Activated T-cell treated with anti-CD3 and anti-CD28 coated beads for 4 hours (primary cell): ENCODE data around the gene PHF1.
"Not testable (repeated sequence)": the region's sequence is repeated elsewhere in the genome, so short reads cannot be mapped to it uniquely, and the experiment has no call there.

ENCODE experiments used
- DNase-seq: peaks from one replicate; pipeline ENCODE4 v3.0.0-alpha.2; 2020

PHF1 gene

DNA sequence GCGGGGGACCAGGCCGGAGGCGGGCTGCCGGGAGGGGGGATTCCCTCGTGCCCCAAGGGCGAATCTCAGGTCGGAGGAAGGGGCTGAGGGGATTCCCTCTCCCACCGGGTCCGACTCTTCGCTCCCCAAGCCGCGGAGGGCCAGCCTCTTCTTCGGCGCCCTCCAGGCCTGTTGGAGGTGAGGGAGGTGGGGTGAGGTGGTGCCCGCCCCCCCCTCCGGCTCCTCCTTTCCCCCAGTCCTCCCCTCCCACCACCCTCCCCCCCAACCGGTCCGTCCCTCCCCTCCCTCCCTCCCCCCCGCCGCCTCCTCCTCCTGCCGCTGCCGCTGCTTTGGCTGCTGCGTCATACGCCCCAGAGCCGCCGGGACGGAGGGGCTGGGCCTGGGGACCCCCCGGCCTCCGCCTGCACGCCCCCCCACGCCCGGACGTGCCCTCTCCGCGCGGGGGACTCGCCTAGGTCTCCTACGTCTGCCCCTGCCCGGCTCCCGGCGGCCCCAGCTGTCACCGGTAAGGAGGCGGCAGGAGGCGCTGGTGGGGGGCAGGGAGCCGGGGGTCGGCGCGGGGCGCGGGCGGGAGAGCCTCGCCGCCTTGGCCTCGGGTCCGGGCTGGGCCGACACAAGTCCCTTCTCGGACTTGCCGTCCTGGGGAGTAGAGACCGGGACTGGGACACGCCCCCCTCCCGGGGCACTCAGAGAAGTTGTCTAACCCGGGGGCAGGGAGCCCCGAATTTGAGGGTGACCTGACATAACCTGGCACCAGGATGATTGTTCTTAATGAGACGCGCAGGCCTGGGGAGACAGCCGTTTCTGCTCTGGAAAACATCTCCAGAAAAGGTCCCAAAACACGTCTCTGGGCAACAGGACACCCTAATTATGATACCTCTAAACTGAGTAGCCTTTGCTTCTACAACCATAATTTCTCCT is at the start of gene PHF1:
PHF1 (plus strand) TSS at position 304 of the 921 bp plus-strand sequence. CDS start 1,250 bp downstream, outside the sequence.
- peak; percentile 71 for DNase-seq

DNA sequence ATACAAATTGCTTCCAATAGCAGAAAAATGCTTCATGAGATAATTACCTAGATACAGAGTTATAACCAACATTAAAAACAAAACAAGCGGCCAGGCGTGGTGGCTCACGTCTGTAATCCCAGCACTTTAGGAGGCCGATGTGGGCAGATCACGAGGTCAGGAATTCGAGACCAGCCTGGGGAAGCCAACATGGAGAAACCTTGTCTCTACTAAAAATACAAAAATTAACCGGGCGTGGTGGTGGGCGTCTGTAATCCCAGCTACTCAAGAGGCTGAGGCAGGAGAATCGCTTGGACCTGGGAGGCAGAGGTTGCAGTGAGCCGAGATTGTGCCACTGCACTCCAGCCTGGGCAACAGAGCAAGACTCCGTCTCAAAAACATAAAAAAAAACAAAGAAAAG is 47.3 kb upstream of the PHF1 start:
- not testable (repeated sequence) for DNase-seq

DNA sequence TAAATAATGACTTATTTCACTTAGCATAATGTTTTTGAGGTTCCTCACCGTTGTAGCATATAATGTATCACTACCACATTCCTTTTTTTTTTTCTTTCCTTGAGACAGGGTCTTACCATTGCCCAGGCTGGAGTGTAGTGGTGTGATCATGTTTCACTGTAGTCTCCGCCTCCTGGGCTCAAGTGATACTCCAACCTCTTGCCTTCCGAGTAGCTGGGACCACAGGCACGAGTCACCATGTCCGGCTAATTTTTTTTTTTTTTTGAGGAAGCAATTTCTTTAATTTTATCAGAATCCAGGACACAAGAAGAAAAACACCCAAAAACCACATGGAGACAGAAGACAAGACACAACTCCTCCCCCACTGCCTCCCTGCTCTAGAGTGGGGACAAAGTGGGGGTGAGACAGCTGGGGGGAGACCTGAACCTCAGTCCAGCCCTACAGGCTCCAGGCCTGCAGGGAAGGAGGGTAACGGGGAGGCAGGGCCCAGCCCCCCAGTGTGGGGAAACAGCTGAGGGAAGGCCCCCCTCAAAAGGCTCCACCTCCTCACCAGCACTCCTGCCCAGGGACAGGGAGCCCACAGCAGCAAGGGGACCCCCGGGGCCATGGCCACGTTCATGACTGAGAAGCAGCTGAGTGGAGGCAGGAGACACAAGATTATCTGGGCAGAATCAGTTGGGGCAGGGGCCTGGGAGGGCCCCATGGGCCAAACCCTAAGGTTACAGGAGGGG is 46.2 kb upstream of the PHF1 start:
- DNase-seq = not testable (repeated sequence)

DNA sequence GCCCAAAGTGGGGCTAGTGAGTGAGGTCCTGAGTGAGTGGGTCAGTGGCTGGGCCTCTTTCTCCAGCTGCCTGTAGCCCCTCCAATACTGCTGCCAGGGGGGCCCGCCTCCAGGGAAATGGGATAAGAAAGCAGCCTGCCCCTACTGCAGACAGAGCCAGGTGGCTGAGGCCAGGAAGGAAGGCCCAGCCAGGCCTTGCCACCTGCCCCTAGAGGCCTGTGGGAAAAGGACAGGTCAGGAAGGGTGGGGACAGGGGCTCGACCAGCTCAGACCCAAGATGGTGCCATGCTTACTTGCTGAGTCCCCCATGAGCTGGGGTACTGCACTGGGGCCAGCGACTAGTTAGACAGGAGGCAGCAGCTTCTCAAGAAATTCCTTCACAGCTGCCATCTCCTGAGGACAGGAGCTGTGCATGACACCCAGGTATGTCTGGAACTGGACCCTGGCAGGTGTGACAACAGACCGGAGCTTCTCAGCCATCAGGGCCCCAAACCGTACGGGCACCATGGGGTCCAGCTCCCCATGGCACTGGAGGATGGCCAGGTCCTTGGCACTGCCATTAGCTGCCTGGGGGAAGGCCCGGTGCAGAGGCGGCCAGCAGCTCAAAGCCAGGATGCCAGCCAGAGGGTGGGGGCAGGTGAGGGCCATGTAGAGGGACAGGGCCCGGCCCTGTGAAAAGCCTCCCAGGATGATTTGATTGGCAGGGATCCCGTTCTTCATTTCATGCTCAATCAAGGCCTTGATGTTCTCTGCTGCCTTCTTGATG is 45.4 kb upstream of the PHF1 start:
- DNase-seq = not testable (repeated sequence)

DNA sequence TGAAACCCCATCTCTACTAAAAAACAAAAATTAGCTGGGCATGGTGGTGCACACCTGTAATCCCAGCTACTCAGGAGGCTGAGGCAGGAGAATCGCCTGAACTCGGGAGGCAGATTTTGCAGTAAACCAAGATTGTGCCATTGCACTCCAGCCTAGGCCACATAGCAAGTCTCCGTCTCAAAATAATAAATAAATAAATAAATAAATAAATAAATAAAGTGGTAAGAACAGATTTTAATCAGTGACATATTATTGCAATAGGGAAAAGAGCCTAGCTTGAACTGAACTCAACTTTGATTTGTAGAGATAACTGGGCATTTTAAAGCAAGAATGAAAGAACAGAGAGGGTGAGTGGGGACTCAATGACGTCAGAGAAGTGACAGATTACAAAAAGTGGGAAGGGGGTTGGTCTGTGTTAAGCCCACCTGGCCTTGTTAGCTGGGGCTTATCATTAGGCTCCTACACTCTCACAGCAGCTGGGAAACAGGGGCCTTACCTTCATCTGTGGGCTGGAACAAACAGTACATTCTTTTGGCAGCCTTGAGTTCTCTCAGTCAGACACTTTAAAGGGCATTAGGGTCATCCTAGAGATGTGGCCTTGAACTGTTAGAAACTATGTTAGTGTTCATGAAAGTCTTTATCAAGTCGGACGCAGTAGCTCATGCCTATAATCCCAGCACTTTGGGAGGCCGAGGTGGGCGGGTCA is 43.7 kb upstream of the PHF1 start:
- no peak for DNase-seq

DNA sequence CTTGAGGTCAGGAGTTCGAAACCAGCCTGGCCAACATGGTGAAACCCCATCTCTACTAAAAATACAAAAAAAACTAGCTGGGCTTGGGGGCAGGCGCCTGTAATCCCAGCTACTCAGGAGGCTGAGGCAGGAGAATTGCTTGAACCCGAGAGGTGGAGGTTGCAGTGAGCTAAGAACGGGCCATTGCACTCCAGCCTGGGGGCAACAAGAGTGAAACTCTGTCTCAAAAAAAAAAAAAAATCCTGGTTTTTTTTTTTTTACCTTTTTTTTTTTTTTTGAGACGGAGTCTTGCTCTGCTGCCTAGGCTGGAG is 43.1 kb upstream of the PHF1 start:
- not testable (repeated sequence) for DNase-seq

DNA sequence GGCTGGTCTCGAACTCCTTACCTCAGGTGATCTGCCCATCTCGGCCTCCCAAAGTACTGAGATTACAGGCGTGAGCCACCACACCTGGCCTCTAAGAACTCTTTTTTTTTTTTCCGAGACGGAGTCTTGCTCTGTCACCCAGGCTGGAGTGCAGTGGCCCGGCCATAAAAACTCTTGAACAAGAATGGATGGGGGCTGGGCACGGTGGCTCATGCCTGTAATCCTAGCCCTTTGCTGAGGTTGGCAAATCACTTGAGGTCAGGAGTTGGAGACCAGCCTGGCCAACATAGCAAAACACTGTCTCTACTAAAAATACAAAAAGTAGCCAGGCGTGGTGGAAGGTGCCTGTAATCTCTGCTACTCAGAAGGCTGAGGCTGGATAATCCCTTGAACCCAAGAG is 38.9 kb upstream of the PHF1 start:
- DNase-seq = not testable (repeated sequence)

DNA sequence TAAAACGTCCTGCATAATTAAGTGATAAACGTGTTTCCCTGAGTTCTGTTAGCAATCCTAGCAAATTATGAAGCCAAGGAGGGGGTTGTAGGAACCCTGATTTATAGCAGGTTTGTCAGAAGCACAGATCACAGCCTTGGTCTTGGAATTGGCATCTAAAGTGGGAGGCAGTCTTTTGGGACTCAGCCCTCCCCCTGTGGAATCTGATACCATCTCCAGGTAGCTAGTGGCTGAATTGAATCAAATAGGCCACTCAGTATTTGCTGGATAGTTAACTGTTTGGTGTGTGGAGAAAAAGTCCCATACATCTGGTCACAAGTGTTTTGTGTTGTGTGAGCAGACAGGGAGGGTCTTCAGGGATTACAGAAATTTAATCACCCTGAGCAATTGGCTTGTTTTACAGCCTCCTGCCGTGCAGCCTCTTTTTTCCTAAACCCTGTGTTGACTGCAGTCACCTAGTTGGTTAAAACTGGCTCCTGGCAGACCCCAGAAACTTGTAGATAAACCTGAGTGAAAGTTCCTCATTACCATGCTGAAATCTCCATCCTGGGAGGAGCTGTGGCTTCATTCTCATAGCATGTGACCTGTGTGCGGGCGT is 38.2 kb upstream of the PHF1 start:
- DNase-seq = no peak

DNA sequence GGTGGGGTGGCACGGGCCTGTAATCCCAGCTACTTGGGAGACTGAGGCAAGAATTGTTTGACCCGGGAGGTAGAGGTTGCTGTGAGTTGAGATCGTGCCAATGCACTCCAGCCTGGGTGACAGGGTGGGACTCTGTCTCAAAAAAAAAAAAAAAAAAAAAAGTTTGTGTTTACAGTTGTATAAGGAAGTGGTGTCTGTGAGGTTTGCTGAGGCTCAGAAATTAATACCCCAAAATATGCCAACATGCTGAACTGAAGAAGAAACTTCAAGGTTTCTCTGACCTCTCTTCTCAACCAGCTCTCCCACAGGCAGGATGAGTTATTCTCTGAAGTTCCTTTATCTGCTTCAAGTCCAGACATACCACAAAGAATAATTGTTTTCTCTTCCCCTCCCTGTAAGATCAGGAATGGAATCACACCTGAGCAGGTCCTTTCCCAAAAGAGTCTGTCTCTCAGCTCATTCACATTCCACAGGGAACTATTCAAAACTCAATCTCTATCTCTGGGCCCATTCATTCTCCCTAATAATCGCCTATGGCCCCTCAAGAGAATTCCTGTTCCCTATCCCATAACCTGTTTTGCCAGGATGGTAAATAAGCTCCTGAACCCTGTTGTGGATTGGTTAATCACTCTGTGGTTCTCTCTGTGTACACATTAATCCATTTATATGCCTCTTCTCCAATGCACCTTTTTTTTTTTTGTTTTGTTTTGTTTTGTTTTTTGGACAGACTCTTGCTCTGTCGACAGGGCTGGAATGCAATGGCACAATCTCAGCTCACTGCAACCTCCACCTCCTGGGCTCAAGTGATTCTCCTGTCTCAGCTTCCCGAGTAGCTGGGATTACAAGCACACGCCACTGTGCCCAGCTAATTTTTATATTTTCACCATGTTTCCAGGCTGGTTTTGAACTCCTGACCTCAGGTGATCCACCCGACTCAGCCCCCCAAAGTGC is 36.6 kb upstream of the PHF1 start:
- no peak for DNase-seq

DNA sequence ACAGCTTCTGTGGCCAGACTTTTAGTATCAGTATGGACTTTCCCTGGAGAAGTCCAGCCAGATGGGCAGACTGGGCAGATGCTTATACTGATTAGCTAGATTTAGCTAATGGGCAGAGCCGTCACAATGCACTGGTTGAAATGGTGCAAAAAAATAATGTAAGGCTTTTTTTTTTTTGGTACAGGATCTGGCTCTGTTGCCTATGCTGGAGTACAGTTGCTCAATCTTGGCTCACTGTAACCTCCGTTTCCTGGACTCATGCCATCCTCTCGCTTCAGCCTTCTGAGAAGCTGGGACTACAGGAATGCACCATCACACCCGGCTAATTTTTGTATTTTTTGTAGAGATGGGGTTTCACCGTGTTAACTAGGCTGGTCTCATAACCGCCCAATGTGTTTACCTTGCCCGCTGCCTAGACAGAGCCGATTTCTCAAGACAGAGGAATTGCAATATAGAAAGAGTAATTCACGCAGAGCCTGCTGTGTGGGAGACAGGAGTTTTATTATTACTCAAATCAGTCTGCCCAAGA is 35.6 kb upstream of the PHF1 start:
- no peak for DNase-seq

DNA sequence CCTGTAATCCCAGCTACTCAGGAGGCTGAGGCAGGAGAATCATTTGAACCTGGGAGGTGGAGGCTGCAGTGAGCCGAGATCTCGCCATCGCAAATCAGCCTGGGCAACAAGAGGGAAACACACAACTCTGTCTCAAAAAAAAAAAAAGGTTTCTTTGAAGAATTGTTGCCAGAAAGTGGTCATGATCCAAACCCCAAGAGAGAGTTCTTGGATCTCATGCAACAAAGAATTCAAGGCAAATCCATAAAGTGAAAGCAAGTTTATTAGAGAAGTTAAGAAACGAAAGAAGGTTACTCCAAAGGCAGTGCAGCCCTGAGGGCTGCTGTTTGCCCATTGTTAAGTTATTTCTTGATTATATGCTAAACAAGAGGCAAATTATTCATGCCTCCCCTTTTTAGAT is 33.6 kb upstream of the PHF1 start:
- DNase-seq = no peak

DNA sequence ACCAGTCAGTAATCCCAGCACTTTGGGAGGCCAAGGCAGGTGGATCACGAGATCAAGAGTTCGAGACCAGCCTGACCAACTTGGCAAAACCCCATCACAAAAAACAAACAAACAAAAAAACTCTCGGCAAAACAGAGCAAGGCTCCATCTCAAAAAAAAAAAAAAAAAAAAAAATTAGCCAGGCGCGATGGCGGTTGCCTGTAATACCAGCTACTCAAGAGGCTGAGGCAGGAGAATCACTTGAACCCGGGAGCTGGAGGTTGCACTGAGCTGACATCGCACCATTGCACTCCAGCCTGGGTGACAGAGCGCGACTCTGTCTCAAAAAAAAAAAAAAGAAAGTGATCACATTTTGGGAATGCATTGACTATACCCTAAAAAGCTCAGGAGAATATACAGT is 31.6 kb upstream of the PHF1 start:
- not testable (repeated sequence) for DNase-seq

DNA sequence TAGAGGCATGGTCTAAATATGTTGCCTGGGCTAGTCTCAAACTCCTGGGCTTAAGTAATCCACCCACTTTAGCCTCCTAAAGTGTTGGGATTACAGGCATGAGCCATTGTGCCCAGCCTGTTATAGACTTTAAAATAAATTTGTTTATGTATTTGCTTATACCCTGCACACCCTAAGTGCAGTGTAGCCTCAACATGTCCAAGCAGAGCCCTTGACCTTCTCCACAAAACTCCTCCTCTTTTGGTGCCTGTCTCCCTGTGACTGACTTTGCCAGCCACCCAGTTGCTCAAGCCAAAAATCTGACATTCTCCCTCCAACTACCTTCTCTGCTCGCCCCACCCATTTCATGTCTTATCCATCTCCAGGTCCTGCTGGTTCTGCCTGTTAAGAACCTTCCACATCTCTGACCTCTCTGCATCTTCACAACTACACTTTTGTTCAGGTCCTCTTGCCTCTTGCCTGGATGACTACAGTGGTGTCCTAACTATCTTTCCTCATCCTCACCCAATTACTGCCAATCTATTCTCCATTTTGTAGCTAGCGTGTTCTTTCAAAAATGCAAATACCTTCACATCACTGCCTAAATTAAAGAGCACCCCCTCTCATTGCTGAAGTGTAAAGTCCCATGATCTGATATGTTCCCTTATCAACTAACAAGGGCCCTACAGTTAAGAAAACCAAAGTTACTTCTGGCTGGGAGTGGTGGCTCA is 30.4 kb upstream of the PHF1 start:
- DNase-seq = no peak

DNA sequence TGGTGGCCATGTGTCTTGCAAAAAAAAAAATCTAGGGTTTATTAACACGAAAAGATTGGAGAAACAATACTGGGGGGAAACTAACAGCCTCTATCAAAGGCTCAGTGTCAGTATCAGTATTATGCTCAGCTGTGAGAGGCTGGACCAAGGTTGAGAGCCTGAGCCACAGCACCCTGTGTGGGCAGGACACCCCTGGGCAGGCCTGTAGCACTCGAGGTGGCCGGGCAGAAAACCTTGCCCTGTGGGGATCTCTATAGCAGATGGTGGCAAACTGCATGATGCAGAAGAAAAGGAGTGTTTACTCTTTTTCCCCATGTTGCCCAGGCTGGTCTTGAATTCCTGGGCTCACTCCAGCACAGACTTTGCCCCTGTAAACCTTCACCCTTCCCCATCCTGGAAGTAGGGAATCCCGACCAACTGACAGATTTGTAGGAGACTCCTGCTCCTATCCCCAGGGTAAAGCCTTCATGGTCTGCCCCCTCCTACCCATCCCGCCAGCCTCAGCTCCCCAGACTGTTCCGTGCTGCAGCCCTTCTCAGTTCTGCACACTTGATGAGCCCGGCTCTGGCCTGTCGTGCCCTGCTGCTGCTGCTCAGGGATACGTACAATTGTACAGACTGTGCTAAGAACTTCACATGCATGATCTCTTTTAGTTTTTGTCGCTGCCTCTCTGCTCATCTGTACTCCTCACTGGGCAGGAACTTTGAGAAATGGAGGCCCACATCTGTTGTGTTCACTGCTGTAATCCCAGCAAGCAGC is 27.2 kb upstream of the PHF1 start:
- no peak for DNase-seq

DNA sequence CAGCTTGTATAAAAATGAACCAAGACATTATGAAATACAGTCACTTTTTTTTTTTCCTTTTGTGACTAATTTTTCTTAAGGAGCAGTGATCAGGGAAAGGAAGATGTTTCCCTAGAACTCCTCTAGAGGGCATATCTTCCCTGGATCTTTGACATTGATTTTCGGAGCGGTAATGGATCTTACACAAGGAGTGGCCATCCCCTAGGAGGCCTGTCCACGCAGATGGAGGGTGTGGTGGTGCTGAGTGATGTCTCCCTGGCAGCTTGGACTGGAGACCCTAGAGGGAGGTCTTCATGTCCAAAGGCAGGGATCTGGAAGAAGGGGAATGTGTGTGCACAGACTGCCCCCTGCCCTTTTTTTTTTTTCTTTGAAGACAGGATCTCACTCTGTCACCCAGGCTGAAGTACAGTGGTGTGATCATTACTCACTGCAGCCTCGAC is 26.2 kb upstream of the PHF1 start:
- no peak for DNase-seq

DNA sequence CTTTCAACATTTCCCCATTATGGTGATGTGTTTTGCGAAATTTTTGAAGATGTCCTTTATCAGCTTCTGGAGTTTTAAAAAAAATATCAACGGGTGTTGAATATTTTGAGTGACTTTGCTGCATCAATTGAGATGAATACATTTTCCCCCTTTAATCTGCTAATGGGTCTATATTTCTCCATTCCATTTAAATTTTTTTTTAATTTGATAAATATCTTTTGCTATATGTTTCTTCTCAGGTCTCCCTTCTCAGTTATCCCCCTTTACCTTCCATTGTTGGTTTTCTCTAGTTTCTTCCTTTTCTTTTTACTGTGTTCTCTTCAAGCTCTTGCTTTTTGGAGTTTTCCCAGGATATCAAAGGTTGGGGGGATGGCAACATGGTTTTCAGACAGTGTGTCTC is 20.6 kb upstream of the PHF1 start:
- no peak for DNase-seq

DNA sequence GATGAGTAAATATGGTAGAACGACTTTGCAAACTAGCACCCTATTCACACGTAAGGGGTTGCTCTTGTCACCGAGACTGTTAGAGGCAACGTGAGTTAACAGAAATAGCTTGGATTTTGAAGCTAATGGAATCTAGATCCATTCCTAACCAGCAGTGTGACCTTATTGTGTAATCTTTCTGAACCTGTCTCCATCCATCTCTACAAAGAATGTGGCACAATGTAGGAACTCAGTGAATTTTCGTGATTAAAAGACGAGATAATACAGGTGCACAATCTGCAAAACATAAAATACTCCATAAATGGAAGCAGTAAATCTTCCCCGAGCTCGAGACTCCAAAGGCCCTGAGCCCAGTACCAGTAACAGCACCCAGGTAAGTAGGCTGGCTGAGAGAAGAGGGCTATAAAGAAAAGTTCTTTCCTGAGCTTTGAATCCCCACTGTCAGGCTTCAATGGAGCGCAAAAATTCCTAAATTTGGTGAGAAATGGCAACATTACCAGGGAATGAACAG is 20.0 kb upstream of the PHF1 start:
- DNase-seq = no peak

DNA sequence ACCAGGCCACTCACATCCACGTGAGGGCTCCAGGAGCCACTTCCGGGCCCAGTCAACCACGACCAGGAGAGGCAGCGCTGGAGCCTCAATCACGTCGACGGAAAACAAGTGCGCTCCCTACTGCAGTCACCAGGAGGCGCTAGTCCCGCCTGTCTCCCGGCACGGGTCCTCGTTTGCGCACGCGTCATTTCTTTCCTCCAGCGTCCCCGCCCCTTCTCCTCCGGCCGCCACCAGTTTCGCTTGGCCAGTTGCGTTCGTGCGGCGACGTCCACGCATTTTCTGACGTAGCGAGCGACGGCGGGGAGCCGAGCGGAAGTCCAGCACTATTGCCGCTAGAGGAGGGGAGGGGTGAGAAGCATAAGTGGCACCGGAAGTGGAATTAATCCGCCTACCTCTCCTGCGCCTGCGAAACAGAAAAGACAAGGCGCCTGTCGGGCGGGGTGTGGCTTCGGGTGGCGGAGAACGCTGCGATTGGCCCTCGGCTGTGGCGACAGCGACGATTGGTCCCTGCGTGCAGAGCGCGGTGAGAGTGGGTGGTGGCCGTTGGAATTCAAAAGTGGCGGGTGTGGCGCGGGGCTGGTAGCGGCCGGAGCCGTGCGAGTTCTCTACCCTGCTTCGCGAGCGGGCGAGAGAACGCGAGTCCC is 19.4 kb upstream of the PHF1 start, which contains the start of gene KIFC1:
KIFC1 (plus strand) TSS at position 546 of the 644 bp plus-strand sequence. CDS start 163 bp downstream, outside the sequence.
- DNase-seq = peak; percentile 98
